Loucy (cell line): ENCODE measurements around the gene GPC5.

Source experiments
- CTCF ChIP-seq: fragments of 200-600 bp; sonication (generic); conservative IDR thresholded peaks from 2 replicates; pipeline ENCODE4 v1.5.1; 2014; ENCODE audit warnings: mild to moderate bottlenecking, antibody characterized with exemption, low read length
- EZH2phosphoT487 ChIP-seq: fragments of 200-600 bp; IDR thresholded peaks from 2 replicates; pipeline ENCODE4 v1.6.1; 2018; ENCODE audit warnings: antibody characterized with exemption, mild to moderate bottlenecking, moderate library complexity, borderline replicate concordance

GRCh38 chr13:92452840-92453239 lies 1054.4 kb downstream of the GPC5 start:
- TF ChIP-seq CTCF (no peak), EZH2phosphoT487 (no peak)
